Measurements from ENCODE around the gene CISH.

CISH gene

DNA sequence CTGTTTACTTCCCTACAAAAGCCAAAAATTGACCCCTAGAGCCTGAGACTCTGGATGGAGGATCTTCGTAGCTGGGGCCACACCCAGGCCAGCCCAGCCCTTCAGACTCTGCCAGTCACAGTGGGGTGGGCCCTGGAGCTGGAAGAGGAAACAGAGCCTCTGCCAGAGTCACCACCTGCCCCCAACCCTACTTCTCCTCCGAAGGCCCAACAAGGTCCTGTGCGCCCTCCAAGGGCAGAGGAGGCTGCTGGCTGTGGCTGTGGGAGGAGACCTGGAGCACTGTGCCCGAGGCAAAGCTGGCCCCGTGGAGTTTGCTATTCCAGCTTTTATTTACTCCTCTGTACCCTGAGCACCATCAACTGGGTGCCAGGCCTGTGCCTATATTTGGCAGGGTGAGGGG, 19.0 kb downstream of the CISH start:
- DNase-seq, result no peak

DNA sequence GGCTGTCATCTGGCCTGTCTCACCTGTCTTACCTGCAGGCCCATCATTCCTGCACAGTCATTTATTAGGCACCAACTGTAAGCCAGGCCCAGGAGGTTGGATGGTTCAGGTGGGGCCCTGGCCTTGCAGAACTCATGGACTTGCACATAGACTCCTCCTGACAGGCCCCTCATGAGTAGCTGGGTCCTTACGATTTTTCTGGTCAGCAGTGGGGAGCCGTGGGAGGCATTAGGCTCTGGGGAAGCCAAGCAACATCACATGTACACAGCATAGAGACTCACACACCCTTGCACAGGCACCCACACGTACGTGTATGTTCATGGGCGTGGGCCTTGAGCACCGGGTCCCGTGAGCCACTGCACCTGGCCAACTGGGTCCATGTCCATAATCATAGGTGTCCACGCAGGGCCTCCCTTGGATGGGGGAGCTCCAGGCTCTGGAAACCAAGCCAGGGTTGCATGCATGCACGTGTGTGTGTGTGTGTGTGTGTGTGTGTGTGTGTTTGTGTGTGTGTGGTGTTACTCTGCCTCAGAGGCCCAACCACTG, 20.3 kb downstream of the CISH start:
- no peak for DNase-seq

DNA sequence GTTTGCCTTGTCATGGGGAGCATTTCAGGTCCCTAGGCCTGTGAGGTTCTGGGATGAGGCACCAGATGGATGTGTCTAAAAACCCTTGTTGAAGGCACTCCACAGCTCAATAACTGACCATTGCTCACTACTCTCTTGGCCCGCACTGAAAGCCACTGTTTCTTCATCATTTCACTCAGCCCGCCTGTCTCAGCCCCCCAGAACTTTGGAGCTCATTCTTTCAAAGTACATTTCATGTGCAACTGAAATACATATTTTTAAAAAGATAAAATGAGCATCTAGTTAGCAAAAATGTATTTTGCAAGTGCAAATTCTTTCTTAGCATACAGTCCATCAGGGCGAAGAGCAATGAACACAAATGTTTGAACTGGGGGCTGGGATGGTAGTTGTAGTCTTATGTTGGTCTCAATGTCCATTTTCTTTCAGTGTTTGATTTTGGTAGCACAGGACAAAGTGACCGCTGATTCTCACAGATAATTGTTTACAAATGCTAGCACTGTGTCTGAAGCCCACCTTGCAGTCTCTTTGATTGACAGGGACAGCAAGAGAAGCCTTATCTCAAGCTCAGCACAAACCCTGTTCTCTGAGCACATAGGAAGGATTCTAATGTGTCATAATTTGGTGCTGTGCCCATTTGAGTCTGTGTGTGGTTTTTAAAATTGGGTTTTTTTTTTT, 22.7 kb downstream of the CISH start:
- DNase-seq, result no peak

DNA sequence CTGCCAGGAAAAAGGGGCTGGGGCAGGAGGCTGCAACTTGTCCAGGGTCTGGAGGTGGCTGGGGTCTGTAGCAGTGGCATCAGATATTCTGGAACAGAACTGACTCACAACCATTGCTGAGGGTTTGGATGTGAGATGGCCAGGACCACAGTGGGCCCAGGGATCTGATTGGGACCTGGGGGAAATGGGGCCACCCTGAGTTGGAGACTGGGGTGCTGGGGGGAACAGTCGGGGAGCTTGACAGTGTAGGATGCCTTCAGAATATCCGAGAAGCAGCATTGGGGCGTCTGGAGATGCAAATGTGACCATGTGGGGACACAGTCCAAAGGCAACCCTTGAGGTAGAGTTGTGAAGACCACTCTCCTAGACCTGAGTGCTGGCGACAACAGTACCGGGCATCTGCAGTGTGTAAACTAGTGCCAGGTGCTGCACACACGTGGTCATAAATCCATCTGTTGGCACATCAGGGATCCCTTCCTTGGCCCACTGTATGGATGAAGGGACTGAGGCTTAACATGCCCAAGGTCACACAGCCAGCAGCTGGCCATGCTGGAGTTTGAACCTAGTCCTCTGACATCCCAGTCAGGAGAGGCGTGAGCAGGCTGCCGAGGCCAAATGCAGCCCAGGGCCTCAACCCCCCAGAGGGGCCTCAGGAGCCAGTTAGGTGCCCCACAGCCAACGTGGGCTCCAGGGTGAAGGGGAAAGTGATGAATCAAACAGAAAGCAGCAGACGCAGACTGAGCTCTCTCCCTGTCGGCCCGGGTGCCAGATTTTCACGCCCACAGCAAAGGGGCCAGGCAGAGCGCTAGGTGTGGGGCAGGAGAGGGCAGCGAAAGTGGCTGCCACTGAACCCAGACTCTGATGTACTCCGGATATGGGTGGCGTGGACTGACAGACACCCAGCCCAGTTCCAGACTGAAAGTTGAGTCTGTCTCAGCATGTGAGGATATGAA, 23.5 kb downstream of the CISH start:
- no peak for DNase-seq

DNA sequence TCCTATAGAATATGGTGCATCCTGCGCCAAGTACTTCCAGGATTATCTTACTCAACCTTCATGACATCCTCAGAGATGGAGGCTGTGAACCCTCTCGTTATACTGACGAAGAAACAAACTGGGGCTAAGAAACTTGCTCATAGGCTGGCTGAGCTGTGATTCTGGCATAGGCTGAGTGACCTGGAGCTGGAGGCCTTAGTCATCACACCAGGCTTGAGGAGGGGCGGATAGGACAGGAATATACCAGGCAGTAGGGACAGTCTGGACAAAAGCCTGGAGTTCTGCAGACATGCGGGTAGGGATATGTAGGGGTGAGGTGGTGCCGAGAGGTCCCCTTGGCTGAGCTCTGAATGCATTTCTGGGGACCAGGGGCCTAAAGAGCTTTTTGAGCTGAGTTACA, 24.2 kb downstream of the CISH start:
- DNase-seq, result no peak

DNA sequence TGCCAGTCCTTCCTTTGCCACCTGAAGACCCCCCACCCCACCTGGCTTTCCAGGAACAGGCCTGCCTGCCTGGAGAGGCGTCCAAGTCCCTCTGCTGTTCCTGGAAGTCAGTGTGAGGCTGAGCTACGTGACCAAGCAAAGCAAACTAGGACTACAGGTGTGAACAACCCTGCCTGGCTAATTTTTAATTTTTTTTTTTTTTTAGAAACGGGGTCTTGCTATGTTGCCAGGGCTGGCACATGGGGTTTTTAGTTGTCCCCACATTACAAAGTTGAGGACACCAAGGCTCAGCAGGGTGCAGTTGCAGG, 24.9 kb downstream of the CISH start:
- no peak for DNase-seq

DNA sequence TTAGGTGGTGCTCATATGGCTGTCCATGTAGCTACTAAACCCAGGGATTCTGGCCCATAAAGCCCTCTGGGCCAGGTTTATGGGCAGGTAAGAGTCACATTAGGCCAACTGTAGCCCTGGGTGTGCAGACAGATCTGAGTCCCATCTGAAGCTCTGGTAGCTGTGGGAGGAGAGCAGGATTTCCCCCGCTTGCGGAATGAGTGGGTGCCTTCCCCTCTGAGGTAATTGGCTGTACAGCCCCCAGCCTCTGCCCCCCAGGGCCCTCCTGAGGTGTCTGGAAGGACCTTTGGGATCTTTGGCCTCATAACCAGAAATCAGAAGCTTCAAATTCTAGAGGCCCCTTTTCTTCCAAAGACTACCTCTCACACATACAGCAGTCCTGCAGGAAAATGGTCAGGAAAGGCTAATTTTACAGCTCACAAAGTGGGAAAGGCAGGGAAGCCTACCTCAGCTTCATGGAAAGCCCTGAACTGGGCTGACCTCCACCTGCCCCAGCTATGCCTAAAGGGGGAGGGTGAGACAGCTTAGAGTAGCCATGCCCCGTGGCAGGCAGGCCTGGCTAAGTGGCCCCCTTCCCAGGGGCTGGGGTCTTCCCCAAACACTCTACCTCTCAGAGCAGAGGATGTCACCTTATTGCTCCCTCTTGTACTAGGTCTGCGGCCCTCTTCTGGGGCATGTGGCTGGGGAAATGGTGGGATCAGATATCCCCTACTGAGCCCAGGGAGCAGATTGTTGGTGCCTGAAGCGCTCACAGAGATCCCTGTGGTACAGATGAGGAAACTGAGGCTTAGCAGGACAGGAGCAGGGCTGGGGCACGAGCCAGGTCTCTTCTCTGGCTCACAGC, 25.4 kb downstream of the CISH start:
- no peak for DNase-seq

DNA sequence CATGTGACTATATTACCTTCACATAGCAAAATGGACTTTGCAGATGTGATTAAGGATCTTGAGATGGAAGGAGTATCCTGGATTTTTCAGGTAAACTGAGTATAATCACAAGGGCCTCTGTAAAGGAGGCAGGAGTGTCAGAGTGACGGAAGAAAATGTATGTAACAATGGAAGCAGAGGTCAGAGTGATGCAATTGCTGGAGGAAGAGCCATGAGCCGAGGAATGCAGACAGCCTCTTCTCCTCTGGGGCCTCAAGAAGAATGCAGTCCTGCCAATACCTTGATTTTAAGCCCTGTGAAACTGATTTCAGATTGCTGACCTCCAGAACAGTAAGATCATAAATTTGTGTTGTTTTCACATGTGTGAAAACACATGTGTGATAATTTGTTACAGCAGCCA, 27.2 kb downstream of the CISH start:
- no peak for DNase-seq

DNA sequence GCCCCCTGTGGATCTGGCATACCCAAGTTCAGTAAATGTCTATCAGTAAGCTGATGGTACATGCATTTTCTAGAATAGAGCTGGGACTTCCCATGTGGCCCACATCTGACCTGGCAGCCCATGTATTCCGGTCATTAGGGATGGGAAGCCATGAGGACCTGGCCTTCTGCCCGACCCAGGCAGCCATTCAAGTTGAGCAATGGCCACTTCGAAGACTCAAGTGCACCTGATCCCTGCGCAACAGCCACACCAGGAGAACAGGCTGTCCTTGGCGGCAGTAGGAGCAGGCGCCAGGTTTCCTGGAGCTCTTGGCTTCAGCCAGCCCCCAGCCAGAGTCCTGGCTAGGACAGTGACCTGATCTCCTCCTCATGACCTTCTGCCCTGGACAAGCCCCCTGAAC, 27.7 kb downstream of the CISH start:
- no peak for DNase-seq

DNA sequence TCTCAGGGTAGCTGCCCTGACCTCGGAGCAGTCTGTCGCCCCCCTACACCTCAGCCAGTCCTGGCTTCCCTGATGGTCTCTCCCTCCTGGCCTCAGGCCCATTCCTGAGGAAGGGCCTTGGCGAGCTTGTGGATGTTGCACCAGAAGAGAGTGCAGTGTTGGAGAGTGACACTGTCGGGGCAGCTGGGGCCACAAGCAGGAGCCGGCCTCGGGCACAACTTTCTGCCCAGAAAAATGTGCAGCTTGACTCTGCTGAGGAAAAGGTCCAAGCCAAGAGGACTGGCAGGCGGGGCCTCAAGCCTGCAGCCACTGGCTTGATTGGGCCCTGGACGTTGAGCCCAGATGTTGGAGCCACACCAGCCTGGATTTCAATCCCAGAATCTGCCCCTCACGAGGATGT, 29.5 kb downstream of the CISH start:
- DNase-seq, result no peak

DNA sequence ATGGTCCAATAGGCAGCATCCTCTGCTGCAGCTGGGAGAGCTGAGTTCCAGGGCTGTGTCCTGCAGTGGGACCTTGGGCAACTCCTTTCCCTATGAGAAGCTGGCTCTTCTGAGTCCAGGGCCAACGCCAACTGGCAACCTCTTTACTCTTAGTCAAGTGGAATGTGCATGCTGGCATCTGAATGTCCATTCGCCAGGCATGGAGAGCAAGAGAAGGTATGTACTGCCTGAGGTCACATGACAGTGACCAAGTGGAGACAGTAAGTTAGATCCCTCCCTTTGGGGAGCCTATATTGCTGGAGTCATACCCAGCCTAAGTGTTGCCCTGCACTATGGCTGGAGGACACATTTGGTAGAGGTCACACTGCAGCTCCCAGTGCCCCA, 30.1 kb downstream of the CISH start:
- no peak for DNase-seq

DNA sequence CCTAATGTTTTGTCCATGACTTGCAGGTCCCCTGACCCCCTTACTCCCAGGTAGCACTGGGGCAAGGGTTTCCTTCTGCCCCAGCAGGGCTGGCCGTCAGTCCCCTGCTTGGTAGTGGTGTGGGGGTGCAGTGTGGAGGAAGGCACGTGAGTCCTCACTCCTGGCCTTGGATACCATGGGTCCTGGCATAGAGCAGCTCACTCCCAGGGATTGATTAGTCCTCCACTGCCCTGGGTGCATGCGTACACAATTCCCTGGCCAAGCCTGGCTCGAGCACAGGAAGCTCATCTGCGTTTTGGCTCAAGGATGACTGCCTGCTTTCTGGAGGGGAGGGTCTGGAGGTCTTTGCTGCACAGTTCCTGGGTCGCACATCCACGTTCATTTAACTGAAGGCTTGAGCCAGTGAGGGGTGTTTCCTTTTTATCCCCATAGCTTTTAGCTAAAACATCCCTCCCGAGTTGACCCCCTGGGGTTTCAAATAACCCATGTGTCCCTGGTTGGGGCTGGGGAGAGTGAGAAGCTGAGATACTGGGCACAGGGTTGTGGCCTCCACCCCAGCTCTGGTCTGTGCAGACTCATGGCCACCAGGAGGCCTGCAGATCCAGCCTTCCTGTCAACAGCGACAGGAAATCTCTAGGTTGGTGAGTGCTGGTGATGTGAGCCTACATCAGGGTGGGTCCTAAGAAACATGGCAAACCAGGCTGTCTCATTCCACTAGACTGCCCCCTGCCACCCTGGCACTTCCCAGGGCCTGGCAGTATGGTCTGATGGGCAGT, 30.7 kb downstream of the CISH start:
- DNase-seq, result no peak

DNA sequence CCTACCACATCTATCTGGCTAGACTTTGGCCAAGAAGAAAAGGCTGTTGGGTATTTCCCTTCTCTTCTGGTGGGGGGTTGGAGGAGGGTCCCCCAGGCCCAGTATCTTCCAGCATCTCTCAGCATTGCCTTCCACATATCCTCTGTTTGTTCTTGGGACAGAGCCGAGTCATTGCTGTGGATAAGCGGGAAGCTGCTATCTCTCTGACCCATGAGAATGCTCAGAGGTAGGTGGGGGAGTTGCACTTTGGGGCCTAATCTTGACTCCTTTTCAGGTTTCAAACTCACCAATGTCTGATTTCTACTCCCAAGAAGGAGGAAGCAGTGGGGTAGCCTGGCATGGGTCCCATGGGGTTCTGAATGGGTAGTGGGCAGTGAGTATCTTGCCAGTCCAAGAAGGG, 34.2 kb downstream of the CISH start:
- DNase-seq, result no peak

DNA sequence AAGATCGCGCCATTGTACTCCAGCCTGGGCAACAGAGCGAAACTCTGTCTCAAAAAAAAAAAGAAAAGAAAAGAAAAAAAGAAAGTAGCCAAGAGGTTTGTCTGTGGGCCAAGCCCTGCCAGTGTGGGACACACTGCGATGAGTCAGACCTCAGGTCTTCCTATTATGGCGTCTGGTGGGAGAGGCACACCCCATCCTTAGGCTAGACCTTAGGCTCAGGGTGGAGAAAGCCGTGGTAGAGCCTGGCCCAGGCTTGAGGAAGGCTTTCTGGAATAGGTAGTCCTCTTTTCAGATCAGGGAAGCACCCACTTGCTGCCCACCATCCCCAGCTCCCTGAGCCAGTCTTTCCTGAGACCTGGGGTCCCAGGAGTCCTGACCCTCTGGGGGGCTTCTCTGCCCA, 36.2 kb downstream of the CISH start:
- no peak for DNase-seq

DNA sequence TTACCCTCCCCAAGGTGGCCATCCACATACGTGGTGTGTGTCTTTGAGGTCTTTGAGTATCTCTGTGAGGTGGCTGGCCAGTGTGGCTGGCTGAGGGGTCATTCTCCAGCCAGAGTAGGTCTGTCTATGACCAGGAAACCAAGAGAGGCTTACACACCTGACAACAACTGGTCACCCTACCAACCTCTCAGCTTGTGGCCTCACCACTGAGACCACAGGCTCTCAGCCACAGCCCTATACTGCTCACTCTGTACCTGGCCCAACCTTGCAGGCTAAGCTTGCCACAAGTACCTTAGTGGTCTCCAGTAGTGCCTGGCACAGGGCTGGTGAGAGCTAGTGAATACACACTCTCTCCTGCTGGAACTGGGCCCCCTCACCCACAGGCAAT, 37.1 kb downstream of the CISH start:
- DNase-seq, result no peak

DNA sequence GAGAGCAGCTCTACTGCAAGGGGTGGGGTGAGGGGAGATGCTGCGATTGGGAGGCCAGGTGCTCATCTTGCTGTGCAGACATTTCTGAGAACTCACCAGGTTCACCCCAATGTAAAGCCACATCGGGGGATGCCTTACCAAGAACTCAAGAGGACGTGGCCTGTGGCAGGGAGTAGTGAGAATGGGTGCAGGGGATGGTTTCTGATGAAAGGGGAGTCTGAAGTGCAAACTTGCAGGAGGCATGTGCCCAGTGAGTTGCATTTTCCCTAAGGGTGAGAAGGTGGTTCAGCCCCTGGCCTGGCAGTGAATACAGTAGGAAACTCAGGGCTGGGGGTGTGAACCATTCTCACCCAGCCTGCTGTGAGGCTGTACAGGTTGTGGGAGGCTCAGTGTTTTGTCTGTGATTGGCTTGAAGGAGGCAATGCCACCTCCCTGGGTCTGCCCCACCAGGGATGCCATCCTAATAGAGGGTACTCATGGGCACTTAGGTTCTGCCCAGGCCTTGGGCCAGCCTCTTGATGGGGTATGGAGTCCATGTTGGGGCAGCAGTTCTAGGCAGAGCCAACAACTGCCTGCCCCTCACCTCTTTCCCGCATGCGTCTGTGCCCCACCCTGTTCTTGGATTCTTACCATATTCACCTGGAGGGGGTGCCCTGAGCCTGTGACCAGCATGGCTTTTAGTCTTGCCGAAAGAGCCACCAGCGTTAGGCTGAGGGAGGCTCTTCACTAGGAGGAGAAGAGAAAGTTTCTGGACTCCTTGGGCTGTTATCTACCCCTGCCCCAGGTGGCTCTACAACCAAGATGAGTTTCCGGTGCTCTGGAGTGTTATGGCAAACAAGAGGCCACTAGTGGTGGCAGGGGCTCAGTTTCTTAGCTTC, 37.8 kb downstream of the CISH start:
- DNase-seq, result no peak

DNA sequence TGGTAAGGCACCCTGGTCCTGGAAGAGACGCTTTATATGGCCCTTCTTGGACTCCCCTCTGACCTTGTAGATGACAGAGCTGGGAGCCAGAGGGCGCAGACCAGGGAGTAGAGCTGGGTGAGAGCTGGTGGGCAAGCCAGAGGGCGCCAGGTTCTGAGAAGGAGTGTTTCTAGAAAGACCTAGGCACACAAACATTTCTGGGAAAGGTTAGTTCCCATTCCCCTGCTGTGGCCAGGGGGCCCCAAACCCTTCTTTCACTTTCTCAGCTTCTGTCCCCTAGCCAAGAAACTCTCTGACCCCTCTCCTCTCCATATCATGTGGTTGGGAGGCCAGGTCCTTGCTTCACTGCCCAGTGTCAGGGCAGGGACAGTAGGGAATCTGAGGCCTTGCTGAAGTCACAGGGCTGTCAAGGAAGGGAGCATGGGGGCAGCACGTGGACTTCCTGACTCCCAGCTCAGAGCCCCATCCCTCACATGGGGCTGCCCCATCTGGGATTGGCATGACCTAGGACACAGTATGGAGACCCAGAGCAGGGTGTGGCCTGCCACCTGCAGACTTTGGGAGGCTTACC, 38.7 kb downstream of the CISH start:
- DNase-seq, result no peak

DNA sequence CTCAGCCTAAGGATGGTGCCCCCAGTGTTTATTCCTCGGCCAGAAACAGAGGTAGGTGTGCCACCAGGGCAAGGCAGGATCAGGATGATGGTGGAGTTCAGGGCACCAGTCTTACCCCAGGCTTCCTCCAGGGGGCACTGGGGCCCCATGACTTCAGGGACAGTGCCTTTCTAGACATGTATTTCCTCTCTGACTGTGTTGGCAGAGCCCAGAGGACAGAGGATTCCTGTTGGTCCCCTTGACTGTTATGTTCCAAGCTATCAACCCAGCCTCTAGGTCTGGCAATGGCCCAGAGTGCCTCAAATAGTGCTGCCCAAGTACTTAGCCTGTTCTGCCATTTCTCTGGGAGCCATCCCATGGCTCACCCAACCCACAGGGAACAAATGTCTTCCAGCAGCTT, 39.4 kb downstream of the CISH start:
- peak; percentile 33 for DNase-seq

DNA sequence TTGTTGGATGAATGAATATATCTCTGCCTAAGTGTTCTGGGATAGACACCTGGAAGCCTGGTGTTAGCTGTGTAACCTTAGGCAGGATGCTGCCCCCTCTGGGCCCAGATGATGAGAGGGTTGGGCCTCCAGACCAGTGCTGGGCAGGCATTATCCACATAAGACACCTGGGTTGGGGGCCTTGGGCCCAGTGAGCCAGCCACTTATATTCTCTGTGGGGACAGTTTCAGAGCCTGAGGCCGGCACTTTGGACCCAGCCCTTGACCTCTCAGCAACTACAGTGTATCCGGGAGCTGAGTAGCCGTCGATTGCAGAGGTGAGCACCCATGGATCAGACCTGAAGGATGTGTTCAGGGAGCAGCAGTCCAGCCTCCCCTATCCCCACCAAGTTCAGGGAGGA, 40.1 kb downstream of the CISH start:
- no peak for DNase-seq

DNA sequence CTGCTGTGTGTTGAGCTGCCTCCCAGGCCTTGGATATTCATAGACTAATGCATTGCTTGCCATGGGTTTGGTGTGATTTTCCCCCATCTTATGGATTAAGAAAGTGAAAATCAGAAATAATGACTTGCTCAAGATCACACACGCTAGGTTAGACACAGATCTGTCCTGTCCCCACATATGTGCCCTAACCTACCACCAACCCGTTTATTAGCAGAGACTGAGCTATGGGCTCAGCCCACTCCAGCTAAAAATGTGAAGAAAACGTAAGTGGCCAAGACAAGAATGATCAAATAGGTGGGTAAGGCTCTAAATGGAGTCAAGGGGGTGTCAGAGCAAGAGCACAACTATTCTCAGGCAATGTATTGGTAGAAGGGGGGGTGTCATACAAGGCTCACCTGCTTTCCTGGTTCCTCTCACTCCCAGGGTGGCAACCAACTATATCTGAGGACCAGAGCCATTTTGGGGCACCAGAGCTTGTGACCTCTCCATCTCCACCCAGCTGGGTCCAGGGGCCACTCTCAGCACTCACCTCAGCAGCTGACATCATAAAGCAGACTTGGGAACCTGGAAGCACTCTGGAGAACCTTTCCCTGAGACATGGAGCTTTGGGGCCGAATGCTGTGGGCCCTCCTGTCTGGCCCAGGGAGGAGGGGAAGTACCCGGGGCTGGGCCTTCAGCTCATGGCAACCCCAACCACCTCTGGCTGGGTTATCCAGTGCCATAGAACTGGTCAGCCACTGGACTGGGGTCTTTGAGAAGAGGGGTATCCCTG, 40.9 kb downstream of the CISH start:
- no peak for DNase-seq
